GM23338 (cell line): ENCODE measurements around the gene SYP.

Experiments used
- CREB1 ChIP-seq: fragments of 250-450 bp; sonication (Bioruptor Pico); IDR thresholded peaks from 2 replicates; pipeline ENCODE4 v1.5.0; 2020; ENCODE audit warnings: low read depth, mild to moderate bottlenecking, moderate library complexity
- CTCF ChIP-seq, 2 experiments: fragments of 200-600 bp in 1 of 2; sonication (generic) in 1 of 2; conservative IDR thresholded peaks; 2 replicates each; pipeline versions ENCODE4 v1.5.1 to v1.6.1; 2016 to 2017; ENCODE audit warnings: antibody characterized with exemption in 2 of 2, low read depth in 2 of 2, mild to moderate bottlenecking in 2 of 2, moderate library complexity in 1 of 2
- ETS1 ChIP-seq: IDR thresholded peaks from 2 replicates; pipeline ENCODE4 v1.6.1; 2016; ENCODE audit warnings: antibody characterized with exemption
- EZH2 ChIP-seq: fragments of 200-600 bp; sonication (generic); IDR thresholded peaks from one replicate; pipeline ENCODE4 v1.8.0; 2017; ENCODE audit warnings: antibody characterized with exemption, mild to moderate bottlenecking, low read depth; ENCODE audit not compliant: unreplicated experiment
- EZH2phosphoT487 ChIP-seq: fragments of 200-600 bp; sonication (generic); IDR thresholded peaks from one replicate; pipeline ENCODE4 v1.8.1; 2018; ENCODE audit warnings: antibody characterized with exemption; ENCODE audit not compliant: unreplicated experiment
- NANOG ChIP-seq: IDR thresholded peaks from 2 replicates; pipeline ENCODE4 v1.6.1; 2016; ENCODE audit warnings: antibody characterized with exemption, borderline replicate concordance
- POLR2AphosphoS5 ChIP-seq: IDR thresholded peaks from 2 replicates; pipeline ENCODE4 v1.6.1; 2016; ENCODE audit warnings: antibody characterized with exemption, low read depth
- REST ChIP-seq: IDR thresholded peaks from one replicate; pipeline ENCODE4 v1.6.1; 2018; ENCODE audit warnings: antibody characterized with exemption; ENCODE audit not compliant: unreplicated experiment
- ZNF114 ChIP-seq: fragments of 250-450 bp; sonication (Bioruptor Pico); IDR thresholded peaks from 2 replicates; pipeline ENCODE4 v1.5.0; 2020; ENCODE audit warnings: mild to moderate bottlenecking, moderate library complexity
- ZNF331 ChIP-seq: fragments of 250-450 bp; sonication (Bioruptor Pico); IDR thresholded peaks from 2 replicates; pipeline ENCODE4 v1.5.0; 2020; ENCODE audit warnings: low read depth, mild to moderate bottlenecking, moderate library complexity
- ZNF462 ChIP-seq: fragments of 250-450 bp; sonication (Bioruptor Pico); IDR thresholded peaks from 2 replicates; pipeline ENCODE4 v1.5.0; 2020; ENCODE audit warnings: mild to moderate bottlenecking, moderate library complexity

- TF ChIP-seq CTCF (conservative IDR thresholded peaks at IDR 0.05; ENCODE audit: low read depth in 2 of 2) (no peak), POLR2AphosphoS5 (no peak), EZH2 (no peak), NANOG (no peak), ZNF114 (CRISPR knock-in tag) (no peak), EZH2phosphoT487 (no peak), CREB1 (no peak), REST (no peak), ZNF331 (CRISPR knock-in tag) (no peak), ETS1 (no peak), ZNF462 (CRISPR knock-in tag) (no peak)
Observed at GRCh38 chrX:49205443-49205842, 5.5 kb upstream of the SYP start.
